BLaER1 (cell line): ENCODE results near the gene PDCL2.

Experiments
- H3K27ac ChIP-seq: shearing (Covaris generic); formaldehyde crosslinking; 2 replicates; pipeline ENCODE4 v1.8.1; 2022
- H3K27me3 ChIP-seq: shearing (Covaris generic); formaldehyde crosslinking; 2 replicates; pipeline ENCODE4 v1.8.1; 2022
- H3K36me3 ChIP-seq: shearing (Covaris generic); formaldehyde crosslinking; 2 replicates; pipeline ENCODE4 v1.8.1; 2022
- H3K4me1 ChIP-seq: shearing (Covaris generic); formaldehyde crosslinking; 2 replicates; pipeline ENCODE4 v1.8.1; 2022
- H3K4me2 ChIP-seq: shearing (Covaris generic); formaldehyde crosslinking; 2 replicates; pipeline ENCODE4 v1.8.1; 2022
- H3K4me3 ChIP-seq: shearing (Covaris generic); formaldehyde crosslinking; 2 replicates; pipeline ENCODE4 v1.8.1; 2022
- H3K9ac ChIP-seq: shearing (Covaris generic); formaldehyde crosslinking; 2 replicates; pipeline ENCODE4 v1.8.1; 2022
- H3K9me3 ChIP-seq: shearing (Covaris generic); formaldehyde crosslinking; 2 replicates; pipeline ENCODE4 v1.8.1; 2022
- H4K20me1 ChIP-seq: shearing (Covaris generic); formaldehyde crosslinking; 2 replicates; pipeline ENCODE4 v1.8.1; 2022
- Cebpa-rat ChIP-seq: shearing (Covaris generic); IDR thresholded peaks from 2 replicates; pipeline ENCODE4 v1.8.1; 2022

PDCL2 gene

GRCh38 chr4:55524844-55525571, 67.0 kb downstream of the PDCL2 start:
- Histone ChIP-seq H3K9ac (no peak overlapping the region), H3K27ac (no peak overlapping the region), H3K36me3 (peaks cover 33% of the 10 kb centered on the region), H3K4me1 (no peaks in the 10 kb centered on the region), H4K20me1 (no peaks in the 10 kb centered on the region), H3K27me3 (no peaks in the 10 kb centered on the region), H3K4me2 (no peak overlapping the region), H3K4me3 (no peak overlapping the region), H3K9me3 (peaks cover 35% of the 10 kb centered on the region)
- TF ChIP-seq Cebpa-rat = no peak

GRCh38 chr4:55518442-55518841, 73.6 kb downstream of the PDCL2 start:
- H4K20me1 ChIP-seq = no peaks in the 10 kb centered on the region
- no peak for TF ChIP-seq Cebpa-rat
- H3K4me3 ChIP-seq = no peak overlapping the region
- H3K4me1 ChIP-seq = no peaks in the 10 kb centered on the region
- H3K9ac ChIP-seq = no peak overlapping the region
- no peak overlapping the region for H3K4me2 ChIP-seq
- H3K36me3 ChIP-seq = peaks cover 31% of the 10 kb centered on the region; the same call in 1 of the 2 replicates
- peaks cover 39% of the 10 kb centered on the region for H3K9me3 ChIP-seq
- no peak overlapping the region for H3K27ac ChIP-seq
- no peaks in the 10 kb centered on the region for H3K27me3 ChIP-seq

- H3K4me3 ChIP-seq = no peak overlapping the region
- no peak overlapping the region for H3K4me2 ChIP-seq
- no peak for TF ChIP-seq Cebpa-rat
- no peak overlapping the region for H3K27ac ChIP-seq
- peaks cover 40% of the 10 kb centered on the region for H3K9me3 ChIP-seq
- H3K9ac ChIP-seq = no peak overlapping the region
- no peaks in the 10 kb centered on the region for H3K27me3 ChIP-seq
- no peaks in the 10 kb centered on the region for H4K20me1 ChIP-seq
- no peaks in the 10 kb centered on the region for H3K4me1 ChIP-seq
- H3K36me3 ChIP-seq = peaks cover 26% of the 10 kb centered on the region; the same call in 1 of the 2 replicates
Observed at GRCh38 chr4:55517526-55518229, 74.4 kb downstream of the PDCL2 start.

GRCh38 chr4:55512922-55513571, 79.0 kb downstream of the PDCL2 start:
- Histone ChIP-seq H3K27ac (no peak overlapping the region), H3K36me3 (peaks cover 22% of the 10 kb centered on the region), H3K4me2 (no peak overlapping the region)

GRCh38 chr4:55512077-55512476, 80.0 kb downstream of the PDCL2 start:
- Histone ChIP-seq H3K4me1 (no peaks in the 10 kb centered on the region), H3K9me3 (peaks cover 21% of the 10 kb centered on the region; the same call in 1 of the 2 replicates), H3K36me3 (peaks cover 30% of the 10 kb centered on the region), H3K9ac (no peak overlapping the region), H3K4me2 (no peak overlapping the region), H3K4me3 (no peak overlapping the region), H3K27me3 (no peaks in the 10 kb centered on the region), H4K20me1 (no peaks in the 10 kb centered on the region), H3K27ac (no peak overlapping the region)
- TF ChIP-seq Cebpa-rat = no peak

More at GRCh38 chr4:55512922-55513571, 79.0 kb downstream of the PDCL2 start:
- Histone ChIP-seq H3K27me3 (no peaks in the 10 kb centered on the region), H3K9ac (no peak overlapping the region), H3K4me3 (no peak overlapping the region), H3K4me1 (no peaks in the 10 kb centered on the region), H3K9me3 (peaks cover 25% of the 10 kb centered on the region), H4K20me1 (no peaks in the 10 kb centered on the region)
- no peak for TF ChIP-seq Cebpa-rat

GRCh38 chr4:55510685-55511084, 81.4 kb downstream of the PDCL2 start:
- Histone ChIP-seq H3K9me3 (peaks cover 21% of the 10 kb centered on the region; the same call in 1 of the 2 replicates), H3K4me2 (no peak overlapping the region), H4K20me1 (no peaks in the 10 kb centered on the region), H3K27ac (no peak overlapping the region), H3K9ac (no peak overlapping the region), H3K4me1 (no peaks in the 10 kb centered on the region), H3K36me3 (peaks cover 37% of the 10 kb centered on the region), H3K4me3 (no peak overlapping the region), H3K27me3 (no peaks in the 10 kb centered on the region)
- no peak for TF ChIP-seq Cebpa-rat

GRCh38 chr4:55509266-55509665, 82.8 kb downstream of the PDCL2 start:
- Histone ChIP-seq H3K4me2 (no peak overlapping the region), H4K20me1 (no peaks in the 10 kb centered on the region), H3K36me3 (peaks cover 45% of the 10 kb centered on the region), H3K4me1 (no peaks in the 10 kb centered on the region), H3K9ac (no peak overlapping the region), H3K27me3 (no peaks in the 10 kb centered on the region), H3K4me3 (no peak overlapping the region), H3K9me3 (peaks cover 21% of the 10 kb centered on the region; the same call in 1 of the 2 replicates), H3K27ac (no peak overlapping the region)
- TF ChIP-seq Cebpa-rat = no peak

DNA sequence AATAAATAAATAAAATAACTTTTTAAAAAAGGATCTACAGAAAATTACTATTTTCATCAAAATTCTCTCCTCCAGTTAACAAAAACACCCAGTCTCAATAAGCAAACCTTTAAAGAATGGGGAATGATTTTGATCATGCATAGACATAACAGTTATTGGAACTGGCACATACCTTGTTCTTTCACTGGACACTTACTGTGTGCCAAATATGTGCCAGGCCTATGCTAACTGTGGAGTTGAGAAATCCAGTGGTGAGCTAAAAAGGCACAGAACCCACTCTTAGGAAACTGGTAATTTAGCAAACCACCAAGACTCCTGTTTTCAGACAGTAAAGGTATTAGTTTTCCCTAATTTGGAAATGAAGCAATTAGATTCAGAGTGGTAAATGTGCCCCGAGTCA, 84.4 kb downstream of the PDCL2 start:
- no peak overlapping the region for H3K4me3 ChIP-seq
- no peak overlapping the region for H3K27ac ChIP-seq
- H3K9ac ChIP-seq = no peak overlapping the region
- H3K9me3 ChIP-seq = peaks cover 15% of the 10 kb centered on the region; the same call in 1 of the 2 replicates
- no peaks in the 10 kb centered on the region for H3K4me1 ChIP-seq
- H3K36me3 ChIP-seq = peaks cover 56% of the 10 kb centered on the region
- TF ChIP-seq Cebpa-rat = no peak
- no peaks in the 10 kb centered on the region for H3K27me3 ChIP-seq
- no peak overlapping the region for H3K4me2 ChIP-seq
- H4K20me1 ChIP-seq = no peaks in the 10 kb centered on the region
